Activated CD4-positive, alpha-beta T cell treated with anti-CD3 and anti-CD28 coated beads for 1 hour (primary cell): ENCODE measurements around the gene LHFPL6.

Experiments
- DNase-seq: peaks from one replicate; pipeline ENCODE4 v3.0.0-alpha.2; 2020

The LHFPL6 gene

DNA sequence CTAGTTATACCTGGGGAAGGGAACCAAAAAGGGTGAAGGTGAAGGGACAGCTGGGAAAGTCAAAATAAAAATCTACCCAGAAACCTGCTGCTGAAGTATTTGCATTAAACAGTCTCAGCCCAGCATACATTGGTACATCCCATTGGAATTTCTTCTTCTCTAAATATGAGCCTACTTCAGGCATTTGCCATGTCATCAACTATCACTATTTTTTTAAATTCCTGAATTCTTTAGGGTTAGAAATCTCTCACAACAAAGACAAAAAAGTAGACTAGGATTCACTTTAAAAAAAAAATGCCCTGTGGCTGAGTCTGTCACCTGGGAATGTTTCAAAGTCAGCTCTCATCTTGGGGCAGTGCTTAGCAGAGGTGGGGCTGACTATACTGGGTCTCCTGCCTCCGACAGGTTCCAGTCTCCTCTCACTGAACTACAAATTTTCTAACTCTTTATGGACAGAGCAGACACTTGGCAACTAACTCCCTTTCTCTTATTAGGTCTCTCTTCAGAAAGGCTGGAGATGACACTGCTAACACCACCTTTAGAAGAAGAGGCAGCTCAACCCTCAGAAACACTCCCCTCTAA is 141.2 kb downstream of the LHFPL6 start:
- no peak for DNase-seq

DNA sequence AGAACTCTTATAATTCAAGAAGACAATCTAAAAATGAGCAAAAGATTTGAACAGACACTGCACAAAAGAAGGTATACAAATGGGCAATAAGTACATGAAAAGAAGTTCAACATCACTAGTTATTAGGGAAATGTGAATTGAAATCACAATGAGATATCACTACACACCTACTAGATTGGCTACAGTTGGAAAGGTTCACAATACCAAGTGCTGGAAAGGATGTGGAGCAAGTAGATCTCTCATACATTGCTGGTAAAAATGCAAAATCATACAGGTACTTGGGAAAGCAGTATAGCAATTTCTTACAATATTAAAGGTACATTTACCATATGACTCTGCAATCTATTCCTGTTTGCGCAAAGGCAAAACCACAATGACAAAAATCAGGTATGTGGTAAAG is 145.7 kb downstream of the LHFPL6 start:
- no peak for DNase-seq

DNA sequence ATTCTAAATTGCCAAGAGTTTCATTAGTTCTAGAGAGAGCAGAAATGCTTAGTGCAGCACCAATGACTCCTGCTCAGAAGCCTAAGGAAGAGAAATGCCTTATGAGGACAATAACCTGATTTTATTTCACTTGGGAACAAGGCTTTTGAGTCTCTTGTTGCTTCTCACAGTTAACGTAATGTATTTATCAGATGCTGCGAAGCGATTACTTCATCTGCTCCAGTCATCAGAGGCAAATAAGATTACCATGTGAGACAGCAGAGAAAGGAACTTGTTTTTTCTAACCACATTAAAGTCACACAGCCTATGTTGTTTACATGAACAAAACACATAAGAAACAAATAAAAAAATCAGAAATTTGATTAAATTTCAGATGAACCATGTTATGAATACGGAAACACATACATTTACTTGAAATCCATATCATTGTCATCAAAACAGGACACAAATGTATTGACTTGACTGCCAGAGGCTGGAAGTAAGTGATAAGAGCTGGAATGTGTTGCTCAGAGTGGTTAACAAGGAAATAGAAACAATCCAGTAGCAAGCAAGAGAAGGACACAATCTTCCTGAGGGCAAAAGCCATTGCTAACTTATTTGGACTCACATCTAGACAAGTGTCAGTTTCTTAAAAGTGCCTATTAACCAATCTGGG is 147.3 kb downstream of the LHFPL6 start:
- no peak for DNase-seq

DNA sequence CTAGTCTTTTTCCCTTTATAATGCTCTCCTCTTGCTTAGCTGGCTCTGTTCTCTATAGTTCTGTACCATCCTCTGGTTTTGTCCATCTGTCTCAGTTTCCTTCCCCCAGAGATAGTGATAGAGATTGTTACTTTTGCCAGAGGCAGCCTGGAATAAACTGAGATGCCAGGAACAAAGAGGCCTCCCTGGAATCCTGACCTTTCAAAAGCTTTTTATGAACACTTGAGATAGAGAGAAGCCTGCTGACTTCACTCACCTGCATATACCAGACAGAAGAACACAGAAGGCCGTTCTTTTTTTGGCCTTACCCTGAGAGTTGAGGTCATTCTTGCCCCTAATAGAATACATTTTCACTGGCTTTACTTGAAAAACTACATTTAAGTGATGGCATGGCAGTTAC is 150.2 kb downstream of the LHFPL6 start:
- DNase-seq, result no peak

DNA sequence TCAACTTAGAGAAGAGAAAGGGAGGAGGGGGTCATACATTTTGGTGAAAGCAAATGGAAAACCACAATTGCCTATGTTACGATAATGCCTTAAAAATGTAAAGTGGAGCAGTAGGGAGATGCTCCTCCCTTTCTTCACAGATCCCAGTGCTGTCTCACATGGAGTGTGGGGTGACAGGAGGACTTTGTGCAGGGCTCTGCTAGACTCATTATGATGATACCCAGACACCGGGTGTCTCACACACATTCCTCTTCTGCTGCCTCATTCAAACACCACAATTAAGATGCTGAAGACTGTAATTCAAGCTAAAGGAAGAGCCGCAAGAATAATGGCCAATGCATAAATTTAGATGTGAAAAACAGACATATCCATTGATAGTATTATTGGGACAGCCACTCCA is 150.6 kb downstream of the LHFPL6 start:
- DNase-seq, result no peak

DNA sequence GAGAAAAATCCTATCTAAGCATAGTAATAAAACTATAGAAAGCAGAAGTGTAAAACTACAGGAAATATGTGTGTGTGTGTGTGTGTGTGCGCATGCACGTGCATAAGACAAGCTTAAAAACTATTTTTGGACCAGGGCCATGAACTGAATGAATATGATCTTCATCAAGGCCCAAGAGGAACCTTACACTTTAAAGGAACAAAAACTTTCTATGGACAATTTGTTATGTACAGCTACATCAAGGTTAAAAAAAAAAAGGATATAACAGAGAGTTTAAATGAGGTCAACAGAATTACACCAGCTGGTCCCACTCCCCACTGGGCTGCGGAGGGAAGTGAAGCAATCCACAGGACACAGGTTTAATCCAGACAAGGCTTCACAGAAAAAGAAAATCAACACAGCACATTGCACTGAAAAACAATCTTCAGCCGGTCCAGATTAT is 151.1 kb downstream of the LHFPL6 start:
- no peak for DNase-seq

DNA sequence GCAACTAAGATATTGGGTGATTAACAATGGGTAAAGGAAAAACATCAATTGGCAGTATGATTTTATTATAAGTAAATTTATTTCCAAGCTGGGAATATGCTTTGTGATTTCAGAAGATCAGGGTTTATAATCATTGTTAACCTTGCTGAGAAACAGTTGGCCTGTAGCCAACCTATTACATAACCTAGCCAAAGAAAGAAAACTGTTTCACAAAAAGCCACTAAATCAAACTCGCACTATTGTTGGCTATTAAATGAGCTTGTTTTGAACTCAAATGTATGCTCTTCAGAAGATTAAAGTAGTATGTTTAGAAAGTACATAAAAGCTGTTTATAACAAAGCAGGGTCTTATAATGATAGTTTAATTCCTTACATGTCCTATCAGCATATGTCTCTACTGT is 151.7 kb downstream of the LHFPL6 start:
- no peak for DNase-seq

DNA sequence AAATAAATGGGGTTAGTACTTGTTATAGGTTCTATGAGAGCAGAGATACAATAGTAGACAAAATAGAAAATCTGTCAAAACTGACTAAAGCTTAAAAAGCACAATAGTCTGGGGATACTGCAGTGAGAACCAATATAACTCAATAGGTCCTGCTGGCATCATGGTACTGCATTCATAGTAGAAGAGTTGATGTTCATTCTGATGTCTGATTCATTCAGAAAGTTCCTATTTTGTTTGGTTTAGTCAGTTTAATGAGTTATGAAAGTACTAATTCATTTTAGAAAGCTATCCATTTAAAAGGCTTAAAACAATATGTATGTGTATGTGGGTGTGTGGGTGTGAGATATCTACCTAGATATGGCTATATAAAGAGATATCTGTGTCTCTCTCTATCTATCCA is 152.8 kb downstream of the LHFPL6 start:
- DNase-seq, result no peak

DNA sequence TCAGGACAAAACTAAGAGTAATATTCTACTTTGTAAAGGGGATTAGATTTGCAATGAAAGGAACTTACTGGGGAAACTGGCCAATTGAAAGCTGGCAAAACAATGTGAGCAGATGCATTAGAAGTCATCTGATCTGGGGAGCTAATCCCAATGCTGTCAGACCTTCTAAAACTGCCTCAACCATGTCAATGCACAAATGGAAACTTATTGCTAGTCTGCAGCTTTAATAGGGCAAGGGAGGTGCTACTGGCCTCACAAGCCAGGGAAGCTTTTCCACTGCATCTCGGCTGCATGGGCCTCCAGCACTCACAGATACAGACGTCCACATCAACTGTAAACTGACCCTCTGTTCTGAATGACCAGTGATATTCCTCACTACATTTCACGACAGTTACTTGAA is 154.2 kb downstream of the LHFPL6 start:
- DNase-seq, result no peak

DNA sequence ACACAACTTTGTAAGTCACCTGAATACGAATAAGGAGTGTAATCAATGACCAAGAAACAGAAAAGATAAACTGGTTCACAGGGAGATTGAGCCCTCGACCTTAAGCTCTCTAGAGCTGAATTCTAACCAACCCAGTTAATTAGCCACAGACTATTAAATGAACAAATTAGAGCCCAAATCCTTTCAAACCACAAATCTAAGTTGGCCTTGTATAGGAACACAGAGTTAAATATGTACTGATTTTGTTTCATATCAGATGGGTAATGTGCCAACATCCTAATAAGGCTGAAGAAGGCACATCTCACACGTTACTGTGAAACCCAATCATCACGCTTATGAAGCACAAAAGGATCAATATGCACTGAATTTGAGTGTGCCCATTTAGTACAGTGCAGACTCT is 156.1 kb downstream of the LHFPL6 start:
- no peak for DNase-seq

DNA sequence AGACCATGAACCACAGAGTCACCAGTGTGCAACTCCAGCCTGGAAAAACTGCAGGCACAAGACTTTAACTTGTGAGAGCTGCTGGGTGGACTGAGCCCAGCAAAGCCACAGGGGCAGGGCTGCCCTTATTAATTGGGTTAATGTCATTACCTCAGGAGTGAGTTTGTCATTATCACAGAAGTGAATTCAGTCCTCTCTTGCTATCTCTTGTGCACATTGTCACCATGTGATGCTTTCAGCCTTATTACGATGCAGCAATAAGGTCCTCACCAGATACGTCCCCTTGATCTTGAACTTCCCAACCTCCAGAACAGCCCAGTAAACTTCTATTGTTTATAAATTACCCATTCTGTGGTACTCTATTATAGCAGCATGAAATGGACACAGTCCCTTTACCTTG is 158.1 kb downstream of the LHFPL6 start:
- no peak for DNase-seq

DNA sequence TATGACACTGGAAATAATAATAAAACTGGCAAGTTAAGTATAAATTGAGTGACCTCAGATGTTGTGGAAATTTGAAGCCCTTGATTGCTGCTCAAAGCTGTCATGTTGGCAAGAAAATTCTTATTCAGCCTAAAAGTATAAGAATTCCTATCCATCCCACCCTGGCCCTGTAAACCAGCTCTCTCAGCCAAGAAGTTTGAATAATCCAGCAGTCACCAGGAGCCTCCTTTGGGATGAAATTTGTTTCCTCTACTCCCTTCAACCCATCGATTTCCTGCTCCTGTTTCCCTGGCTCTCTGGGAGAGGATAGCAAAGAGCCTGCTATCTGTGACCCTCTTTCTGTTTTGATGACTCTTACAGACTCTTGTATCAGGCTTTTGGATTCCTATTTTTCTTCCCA is 169.3 kb downstream of the LHFPL6 start:
- DNase-seq, result no peak

DNA sequence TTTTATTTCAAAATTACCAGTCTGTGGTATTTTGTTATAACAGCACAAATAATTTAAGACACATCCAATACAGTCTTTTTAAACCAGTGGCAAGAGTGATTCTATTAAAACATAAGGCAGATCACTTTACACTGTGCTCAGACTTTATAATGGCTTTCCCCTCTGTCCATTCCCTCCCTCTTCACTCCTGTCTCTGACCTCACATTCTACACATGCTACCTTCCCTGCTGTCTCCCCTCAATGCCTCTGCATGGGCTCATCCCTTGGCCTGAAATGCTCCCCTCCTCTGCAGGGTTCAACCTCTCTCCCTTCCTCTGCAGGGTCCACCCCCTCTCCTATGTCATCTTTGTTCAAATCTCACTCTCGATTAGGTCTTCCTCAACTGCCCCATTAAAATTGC is 170.8 kb downstream of the LHFPL6 start:
- no peak for DNase-seq

DNA sequence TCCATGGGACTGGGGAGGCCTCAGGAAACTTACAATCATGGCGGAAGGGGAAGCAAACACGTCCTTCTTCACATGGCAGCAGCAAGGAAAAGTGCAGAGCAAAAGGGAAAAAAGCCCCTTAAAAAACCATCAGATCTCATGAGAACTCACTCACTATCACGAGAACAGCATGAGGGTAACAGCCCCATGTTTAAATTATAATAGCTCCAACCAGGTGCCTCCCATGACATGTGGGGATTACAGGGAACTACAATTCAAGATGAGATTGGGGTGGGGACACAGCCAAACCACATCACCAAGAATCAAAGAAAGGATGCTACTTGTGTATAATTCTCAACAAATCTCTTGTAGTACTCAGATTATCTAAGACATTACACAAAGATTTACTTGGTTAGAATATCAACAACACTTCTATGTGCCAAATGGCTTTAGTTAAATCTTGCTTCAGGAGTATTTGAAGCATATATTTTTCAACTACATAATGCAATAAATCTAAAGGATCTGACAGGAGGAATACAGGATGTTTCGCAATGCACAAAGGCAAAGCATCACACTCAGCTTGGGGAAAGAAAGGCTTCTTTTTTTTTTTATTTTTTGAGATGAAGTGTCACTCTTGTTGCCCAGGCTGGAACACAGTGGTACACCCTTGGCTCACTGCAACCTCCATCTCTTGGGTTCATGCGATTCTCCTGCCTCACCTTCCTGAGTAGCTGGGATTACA is 180.0 kb downstream of the LHFPL6 start:
- no peak for DNase-seq

DNA sequence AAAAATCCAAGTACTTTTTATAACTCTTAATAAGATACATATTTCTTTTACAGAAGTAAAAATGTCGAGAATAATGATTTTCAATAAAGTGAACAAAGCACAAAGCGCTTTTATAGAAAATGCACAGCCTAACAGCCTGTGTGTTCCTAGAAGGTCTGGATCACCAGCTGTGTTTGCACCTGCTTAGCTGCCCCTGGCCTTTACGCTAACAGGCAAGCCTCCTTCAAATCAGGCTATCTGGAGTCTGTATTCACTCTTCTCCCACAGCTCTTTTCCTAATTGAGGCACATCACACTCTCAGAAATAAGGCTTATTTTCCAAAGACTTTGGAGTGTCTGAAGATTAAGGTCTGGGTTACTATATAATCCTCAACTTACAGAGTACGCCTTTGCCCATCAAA is 183.1 kb downstream of the LHFPL6 start:
- no peak for DNase-seq

DNA sequence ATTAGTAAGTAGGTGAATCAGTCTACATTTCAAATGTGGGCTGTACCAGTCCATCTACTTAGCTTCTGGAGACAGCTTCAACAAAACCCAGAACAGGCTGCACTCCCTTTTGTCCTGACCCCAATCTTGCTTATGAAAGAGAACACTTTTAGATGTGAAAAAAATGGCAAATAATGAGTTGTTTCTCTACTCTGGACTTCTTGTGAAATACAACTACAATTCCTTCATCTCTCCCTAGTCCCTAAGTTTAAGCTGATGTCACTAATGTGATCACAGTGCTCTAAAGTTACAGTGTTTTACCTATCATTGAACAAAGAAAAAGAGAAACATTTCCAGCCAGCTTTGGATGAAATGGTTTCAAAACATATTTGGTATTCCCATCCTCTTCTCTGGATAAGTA is 183.9 kb downstream of the LHFPL6 start:
- DNase-seq, result no peak

DNA sequence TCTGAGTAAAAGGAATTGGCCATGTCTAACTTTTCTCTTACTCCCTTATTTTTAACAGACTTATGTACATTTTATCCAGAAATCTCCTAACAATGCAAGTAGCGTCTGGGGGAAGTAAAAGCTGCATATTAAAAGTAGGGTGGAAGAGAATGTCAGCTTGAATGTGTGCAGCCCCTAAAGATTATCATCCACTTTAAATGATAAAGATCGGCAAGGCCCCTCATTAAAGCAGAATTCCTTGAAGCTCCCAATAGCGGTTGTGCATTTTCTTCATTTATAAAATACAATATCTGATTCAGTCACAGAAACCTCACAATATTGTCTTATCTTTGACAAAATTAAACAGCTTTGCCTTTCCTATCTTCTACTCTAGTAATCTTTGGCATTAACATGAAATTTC is 184.6 kb downstream of the LHFPL6 start:
- no peak for DNase-seq

DNA sequence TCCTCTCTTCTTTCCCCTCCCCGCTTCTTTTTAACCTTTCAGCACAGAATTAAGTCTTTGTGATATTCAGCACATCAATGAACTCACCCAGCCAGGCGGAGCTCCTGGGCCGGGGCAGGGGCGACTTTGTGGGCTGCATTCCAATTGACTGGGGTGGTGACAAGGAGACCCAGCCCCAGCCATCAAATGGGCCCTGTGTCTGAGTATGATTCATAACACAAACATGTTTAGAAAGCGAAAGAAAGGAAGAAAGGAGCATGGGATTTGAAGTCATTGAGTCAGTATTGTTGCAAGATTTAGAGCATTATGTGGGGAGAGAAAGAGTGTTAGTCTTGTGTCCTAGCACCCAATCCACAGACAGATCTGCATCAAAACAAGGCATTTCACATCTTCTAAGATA is 185.3 kb downstream of the LHFPL6 start:
- no peak for DNase-seq

DNA sequence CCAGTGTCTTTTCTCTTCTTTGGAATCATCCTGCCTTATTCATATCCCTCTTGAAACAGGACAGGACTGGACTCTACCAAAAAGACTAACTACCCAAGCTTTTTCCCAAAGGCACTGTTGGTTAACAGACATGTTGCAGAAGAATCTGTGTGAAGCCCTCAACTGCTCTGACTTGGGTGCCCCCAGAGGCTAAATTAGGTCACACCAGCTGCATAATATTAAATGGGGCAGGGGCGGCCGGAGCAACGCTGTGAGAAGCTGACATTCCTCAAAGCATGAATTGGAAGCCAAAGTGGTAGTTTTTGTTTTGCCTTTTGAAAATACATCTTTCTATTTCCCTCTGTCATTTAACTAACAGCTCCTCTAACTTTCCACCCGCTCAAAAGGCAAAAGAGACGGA is 185.9 kb downstream of the LHFPL6 start:
- DNase-seq, result no peak

DNA sequence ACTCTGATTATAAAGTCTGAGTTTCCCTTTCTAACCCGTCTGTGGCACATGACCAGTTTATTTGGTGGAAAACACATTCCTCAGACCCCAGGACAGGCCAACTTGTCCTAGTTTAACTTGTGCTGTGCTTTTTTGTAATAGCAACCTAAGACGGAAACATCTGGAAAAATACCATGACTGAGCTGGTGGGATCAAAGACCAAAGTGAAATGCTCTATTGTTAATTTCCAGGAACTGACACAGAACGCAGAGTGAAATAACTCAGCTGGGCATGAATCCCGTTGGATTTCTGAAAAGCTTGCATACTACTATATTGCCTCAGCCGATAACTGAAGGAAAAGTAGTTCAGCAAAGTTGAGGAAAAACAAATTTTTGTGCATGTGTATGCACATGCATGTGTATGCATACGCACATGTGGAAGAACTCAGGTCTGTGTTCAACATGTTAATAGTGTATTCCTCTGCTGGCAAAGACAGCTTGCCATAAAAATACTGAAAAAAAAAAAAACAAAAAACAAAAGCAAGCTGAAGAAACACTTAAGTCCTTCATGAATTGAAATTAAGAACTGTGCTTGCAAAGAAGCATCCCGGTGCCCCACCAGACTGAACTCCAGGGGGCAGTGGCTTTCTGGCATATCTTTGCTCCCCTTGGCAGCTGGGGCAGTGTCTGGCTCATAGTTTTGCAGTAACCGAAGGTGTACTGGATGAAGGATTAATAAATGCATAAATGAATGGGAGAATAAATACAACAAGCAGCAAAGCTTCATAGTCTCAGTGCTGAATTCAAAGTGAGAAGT is 187.8 kb downstream of the LHFPL6 start:
- no peak for DNase-seq

DNA sequence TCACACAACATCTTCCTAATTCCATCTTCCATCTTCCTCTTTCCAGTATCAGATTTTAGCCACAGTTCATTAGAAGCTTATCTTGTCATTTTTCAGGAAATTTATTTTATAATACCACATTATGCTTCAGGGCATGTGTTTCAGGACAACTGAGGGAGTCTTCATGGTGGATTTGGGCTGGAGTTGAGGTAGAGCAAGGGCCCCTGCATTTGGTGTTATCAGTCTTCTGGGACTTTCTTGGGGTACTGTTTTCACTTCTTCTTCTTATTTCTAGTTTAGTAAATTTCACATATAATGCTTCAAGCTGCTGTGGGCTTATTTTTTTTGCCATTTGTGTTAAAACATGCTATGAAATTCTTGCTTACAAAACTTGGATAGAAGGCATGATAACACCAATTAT is 188.7 kb downstream of the LHFPL6 start:
- no peak for DNase-seq

DNA sequence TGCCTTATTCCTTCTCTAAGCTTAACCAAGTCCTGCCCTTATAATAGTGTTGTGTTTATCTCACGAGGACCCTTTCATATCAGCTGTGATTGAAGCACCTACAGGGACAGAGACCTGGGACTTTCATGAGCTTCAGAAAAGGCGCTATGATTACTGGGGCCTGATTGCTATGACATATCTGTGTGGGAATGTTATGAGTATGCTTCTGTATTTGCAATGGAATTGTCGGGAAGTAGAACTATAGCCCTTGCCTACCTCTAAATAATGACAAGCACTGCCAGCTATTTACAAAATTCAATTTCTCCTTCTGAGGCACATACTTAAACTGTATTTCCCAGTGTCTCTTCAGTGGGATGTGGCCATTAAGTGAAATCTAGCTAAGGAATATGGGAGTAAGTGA is 191.5 kb downstream of the LHFPL6 start:
- no peak for DNase-seq

DNA sequence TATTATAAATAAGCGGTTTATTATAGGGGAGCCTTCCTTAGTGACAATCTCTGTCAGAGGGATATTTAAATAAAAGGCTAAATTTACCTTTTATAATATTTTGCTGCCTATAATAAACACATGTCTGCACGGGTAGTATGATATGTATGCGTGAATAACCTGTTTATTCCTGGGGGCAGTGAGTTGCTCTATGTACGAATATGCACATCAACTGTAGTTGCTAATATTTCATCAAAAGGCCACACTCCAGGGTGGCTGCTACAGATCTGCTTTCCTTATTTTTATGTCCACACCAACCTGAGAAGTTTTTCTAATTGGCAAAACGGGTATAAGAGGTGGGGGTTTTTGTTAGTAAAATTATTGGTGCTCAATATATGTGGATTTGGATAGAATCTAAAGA is 192.0 kb downstream of the LHFPL6 start:
- DNase-seq, result no peak
